Endometrium (tissue), 2 donors: ENCODE data around the gene MRPL24.

Experiments used
- FAIRE-seq: peaks from 2 replicates; lab custom pipeline; 2012; peaks lifted over from hg19 to GRCh38; lab: Jason Lieb, UNC
- donor health status: control.
- donor health status: control.

Gene MRPL24

GRCh38 chr1:156692441-156692924 lies 48.4 kb downstream of the MRPL24 start:
- no peak for FAIRE-seq

- no peak for FAIRE-seq
Observed at GRCh38 chr1:156691665-156692440, 49.0 kb downstream of the MRPL24 start.

GRCh38 chr1:156691191-156691590 lies 49.7 kb downstream of the MRPL24 start:
- no peak for FAIRE-seq

- FAIRE-seq, result no peak
Observed at GRCh38 chr1:156690675-156691036, 50.2 kb downstream of the MRPL24 start.

- no peak for FAIRE-seq
Observed at GRCh38 chr1:156689953-156690674, 50.8 kb downstream of the MRPL24 start.

GRCh38 chr1:156689035-156689952 lies 51.6 kb downstream of the MRPL24 start:
- peak; percentile 15 for FAIRE-seq
